Stimulated activated CD4-positive, alpha-beta T cell treated with anti-CD3 and anti-CD28 coated beads, Interleukin-15, amount 100 ng/mL, for 24 hours (primary cell): ENCODE measurements around the gene ELMO3.

Experiments used
- DNase-seq: peaks from one replicate; pipeline ENCODE4 v3.0.0-alpha.2; 2020

The ELMO3 gene

DNA sequence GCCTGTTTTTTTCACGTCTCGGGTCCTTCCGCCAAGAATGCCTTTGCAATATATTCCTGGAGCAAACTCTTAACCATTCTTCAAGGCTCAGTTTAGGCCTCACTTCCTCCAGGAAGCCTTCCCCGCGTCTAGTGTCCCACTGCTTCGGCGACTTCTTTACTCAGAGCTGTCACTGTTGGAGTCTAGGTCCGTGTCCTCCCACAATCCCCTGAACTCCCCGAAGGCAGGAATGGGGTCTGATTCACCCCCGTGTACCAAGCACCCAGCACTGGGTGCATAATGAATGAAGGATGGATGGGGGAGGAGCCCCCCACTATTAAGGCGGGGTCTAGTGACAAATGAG, 15.7 kb upstream of the ELMO3 start:
- DNase-seq = no peak

DNA sequence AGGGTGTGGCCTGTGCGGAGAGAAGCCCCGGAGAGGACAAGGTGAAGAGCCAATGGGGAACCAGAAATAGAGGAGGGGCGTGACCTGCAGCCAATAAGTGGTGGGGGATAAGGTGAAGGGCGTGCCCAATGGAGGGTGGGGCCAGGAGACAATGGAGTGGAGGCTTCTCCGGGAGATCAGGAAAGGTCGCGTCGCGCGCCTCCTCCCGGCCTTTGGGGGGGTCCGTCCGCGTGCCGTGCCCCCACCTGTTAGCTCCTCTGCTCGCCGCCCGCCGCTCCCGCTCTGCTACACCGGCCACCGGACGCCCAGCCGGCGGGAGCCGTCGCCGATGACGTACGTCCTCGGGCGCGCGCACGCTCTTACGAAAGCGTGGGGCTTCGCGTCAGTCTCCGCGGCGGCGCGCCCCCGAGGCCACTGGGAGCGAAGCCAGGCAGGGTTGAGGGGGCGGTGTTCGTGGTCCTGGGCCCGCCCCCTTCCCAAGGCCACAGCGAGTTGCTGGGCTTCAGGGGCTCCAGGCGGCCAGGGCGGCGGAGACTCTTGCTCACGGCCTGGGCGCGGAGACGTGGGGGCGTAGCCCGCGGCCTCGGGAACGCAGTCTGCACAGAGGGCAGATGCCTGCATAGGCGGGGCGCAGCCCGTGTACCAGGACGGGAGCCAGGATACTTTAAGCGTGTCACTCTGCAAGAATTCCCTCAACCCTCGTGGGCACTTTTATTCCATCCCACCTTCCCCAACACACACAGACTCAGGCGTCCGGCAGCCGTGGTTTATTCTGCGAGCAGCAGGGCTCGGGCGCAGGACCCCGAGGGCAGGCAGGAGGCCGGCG, 15.1 kb upstream of the ELMO3 start, which contains the start of gene MATCAP1:
TSS of gene MATCAP1 (minus strand) at position 337 of the 826 bp plus-strand sequence. CDS start 3,353 bp downstream, outside the sequence.
- peak; percentile 97 for DNase-seq

DNA sequence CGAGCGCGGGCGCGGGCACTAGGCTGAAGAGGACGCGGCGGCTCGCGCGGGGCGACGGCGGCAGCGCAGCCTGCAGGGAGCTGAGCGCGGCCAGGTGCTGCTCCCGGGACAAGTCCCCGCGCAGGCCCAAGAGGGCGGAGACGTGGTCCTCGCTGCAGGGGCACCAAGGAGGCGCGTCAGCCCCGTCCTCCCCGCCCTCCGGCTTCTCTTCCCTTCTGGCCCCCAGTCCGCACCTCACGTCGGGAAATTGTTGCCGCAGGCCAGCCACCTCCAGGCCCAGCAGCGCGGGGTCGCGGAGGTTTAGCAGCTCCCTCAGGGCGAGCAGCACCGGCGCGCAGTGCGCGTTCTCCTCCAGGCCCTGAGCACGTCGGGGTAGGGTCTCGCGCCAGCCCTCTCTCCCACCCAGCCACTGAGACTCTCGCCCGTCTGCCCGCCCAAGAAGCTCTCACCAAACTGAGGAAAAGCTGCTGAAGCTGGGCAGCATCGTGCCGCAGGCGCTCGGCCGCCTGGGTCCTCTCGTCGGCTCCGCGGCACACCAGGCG, 14.4 kb upstream of the ELMO3 start:
- DNase-seq = no peak

DNA sequence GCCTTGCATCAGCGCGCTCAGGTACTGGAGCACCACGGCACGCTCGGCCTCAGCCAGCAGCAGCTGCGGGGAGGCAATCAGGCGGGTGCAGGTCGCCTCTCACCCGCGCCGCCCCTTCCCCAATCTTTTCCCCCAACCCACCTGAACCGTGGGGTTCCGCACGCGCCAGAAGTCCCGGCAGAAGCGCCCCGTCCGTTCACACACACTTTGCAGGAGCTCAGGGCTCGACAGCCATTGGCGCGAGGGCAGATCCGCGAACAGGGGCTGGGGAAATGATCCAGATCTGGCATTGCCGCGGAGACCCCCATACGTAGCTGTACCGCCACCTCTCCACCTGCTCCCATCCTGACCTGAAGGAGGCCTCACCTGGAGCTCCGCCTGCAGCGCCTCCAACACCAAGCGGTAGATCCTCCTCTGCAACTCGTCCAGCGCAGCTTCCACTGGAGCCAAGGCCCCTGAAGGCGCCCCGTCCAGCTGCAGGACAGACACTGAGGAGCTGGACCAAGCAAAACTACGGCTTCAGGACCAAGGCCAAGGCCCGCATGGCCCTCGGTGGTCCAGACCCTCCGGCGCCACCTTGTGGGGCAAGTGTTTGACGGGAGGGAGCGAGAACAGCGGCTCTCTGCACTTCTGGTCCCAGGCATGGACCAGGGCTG, 13.8 kb upstream of the ELMO3 start:
- DNase-seq = peak; percentile 92

DNA sequence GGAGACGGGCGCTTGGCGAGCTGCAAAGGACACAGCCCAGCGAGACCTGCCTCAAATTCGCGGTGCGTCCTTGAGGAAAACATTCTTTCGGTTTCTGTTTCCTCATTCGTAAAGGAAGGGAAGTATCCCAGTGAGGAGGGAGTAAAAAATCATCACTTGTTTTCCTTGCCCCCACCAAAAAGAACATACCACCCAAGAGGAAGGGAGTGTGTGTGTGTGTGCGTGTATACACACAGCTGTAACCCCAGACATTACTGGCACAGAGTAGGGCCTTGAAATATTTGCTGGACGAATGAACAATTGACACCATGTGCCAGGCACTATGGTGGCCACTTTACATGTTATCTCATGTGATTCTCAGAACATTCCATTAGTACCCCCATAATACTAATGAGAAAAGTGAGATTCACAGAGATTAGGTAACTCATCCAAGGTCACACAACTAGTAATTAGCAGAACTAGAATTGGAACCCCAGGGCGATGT, 13.2 kb upstream of the ELMO3 start:
- DNase-seq = no peak

DNA sequence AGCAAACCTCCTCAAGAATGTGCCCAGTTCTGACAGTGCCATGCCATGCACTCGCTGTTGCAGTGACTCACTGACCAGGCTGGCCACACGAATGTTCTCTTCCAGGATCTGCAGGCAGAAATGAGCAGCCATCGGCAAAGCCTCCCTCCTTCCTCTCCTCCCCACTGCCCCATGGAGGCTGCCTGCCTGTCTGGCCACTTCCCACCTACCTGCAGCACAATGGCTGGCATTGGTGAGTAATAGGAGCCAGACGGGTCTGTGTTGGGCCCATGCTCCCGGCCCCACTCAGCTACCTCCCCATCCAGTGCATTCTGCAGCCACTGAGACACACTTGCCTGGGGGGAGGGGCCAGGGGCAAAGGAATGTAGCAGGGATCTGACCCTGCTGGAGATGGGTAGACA, 12.4 kb upstream of the ELMO3 start:
- no peak for DNase-seq

DNA sequence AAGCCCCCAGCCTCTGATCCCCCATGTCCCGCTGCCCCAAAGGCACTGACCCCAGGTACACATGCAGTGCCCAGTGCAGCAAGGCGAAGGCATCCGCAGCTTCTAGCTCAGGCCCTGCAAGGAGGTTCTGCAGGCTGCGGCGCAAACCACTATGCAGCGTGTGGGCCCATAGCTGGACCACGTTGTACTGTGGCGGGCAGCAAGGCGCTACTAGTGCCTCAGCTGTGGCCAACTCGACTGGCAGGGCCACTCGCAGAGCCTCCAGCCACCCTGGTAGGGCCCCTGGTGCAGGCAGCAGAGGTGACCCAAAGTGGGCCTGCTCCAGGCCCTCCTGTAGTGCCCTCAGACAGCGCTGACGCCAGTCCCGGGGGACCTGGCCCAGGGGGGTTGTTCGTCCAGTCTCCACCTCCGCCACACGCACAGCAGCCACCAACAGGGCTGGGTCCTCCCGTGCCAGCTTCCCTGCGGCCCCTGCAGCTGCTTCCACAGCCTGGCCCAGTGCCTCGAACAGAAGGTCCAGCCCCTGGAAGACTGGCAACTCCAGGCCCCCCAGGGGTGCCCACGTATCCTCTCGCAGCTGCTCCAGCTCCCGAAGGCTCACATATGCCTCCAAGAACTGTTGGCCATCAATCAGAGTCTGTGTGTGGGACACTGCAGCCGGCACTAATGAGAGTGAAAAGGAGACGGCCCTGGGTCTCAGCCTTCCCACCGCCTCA, 11.6 kb upstream of the ELMO3 start:
- no peak for DNase-seq

DNA sequence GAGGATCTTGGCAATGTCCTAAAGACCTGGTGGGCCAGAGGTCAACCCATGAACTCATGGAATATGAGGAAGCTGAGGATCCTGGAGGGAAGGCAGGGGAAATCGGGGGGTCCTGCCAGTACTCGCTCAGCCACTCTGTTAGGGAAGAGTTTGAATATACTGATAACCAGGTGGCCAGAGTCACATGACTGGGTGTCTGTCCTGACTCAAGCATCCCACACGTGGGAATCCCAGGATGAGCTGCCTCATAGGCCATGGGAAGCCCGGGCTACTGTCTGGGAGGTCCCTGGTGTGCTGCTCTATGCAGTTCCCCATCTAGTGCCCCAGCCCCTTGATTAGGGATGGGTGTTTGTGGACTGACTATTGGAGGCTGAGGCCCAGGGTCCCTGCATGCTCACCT, 10.6 kb upstream of the ELMO3 start:
- no peak for DNase-seq

DNA sequence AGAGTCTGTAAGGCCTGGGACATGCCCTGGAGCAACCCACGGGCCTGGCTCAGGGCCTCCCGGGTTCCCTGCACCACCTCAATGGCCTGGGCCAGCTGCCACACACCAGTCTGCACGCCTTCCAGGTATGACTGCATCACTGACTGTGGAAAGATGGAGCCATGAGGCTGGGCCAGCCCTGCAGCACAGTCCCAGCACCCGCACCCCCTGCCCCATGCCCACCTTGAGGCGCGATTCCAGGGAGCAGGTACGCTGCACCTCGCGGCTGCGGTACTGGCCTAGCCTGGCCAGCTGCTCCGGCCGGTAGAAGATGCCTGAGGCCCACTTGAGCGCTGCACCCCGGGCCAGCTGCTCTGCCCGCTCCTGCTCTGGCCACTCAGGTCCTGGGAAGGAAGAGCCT, 10.1 kb upstream of the ELMO3 start:
- DNase-seq = no peak

DNA sequence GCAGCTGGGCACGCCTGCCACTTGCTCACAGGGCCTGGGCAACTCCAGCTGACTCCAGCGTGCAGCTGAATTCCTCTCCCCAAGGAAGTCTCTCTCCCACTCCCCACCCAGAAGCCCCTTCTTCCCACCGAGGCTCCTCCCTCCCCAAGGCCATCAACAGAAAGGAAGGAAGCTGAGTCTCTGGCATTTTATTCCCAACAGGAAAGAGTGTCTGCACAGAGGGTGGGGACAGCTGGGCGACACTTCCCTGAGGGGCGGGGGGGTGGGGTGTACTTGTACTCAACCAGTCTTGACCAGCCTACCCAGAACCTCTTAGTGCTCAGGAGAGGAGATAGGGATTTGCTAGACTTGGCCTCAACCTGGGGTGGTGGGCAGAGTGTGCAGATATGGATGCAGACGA, 8.9 kb upstream of the ELMO3 start, which contains the start of gene EXOC3L1:
TSS of gene EXOC3L1 (minus strand) at position 96 of the 400 bp plus-strand sequence. CDS start 460 bp downstream, outside the sequence.
- DNase-seq = no peak

DNA sequence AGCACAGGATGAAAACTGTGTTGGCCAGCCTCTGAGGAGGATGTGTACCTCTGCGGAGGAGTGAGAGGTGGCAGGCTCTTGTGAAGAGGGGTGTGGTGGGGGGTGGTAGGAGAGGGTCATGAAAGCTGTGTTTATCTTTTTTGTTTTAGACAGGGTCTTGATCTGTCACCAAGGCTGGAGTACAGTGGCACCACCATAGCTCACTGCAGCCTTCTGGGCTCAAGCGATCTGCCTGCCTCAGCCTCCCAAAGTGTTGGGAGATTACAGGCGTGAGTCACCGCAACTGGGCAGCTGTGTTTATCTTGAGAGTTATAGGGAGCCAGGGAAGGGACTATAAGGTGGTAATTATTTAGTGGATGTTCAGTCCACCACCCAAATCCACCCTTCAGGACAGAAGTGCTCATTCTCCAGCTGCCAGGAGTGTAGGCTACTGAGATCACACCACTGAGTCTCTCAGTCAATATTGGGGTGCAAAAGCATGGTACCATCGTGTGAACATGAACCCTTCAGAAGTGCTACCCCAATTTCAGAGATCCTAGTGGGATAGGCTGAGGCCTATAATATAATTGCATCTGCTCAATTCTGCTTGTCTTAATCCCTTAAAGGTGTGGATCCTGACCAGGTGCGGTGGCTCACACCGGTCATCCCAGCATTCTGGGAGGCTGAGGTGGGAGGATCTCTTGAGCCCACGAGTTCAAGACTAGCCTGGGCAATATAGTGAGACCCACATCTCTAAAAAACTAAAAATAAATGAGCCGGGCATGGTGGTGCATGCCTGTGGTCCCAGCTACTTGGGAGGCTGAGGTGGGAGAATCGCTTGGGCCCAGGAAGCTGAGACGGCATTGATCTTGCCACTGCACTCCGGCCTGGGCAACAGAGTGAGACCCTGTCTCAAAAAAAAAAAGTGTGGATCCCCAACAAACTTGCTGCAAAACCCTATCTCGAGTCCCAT, 8.2 kb upstream of the ELMO3 start:
- DNase-seq = no peak

DNA sequence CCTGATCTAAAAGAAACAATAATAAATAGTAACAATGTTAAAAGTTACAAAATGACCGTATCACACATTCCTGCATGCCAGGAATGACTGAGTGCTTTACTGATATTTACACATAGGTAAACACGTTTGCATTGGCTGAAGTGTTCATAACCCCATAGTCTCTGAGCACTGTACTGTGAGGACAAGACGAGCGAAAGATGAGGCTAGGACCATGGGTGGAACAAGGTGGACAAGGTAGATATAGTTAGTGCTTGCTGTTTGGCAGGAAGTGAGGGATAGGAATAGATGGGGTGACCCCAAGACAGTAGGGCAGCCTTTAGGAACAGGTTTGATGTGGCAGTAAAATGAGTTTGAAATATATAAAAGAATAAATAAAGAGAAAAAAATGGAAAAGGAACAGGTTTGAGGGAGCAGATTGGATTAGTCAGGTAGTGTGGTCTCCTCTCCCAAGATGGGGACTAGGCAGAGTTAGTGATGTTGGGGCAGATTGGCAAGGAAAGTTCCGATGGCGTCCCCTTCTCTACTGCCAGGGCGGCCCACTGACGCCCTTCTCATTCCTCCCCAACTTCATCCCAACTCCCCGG, 7.4 kb upstream of the ELMO3 start:
- DNase-seq = no peak

DNA sequence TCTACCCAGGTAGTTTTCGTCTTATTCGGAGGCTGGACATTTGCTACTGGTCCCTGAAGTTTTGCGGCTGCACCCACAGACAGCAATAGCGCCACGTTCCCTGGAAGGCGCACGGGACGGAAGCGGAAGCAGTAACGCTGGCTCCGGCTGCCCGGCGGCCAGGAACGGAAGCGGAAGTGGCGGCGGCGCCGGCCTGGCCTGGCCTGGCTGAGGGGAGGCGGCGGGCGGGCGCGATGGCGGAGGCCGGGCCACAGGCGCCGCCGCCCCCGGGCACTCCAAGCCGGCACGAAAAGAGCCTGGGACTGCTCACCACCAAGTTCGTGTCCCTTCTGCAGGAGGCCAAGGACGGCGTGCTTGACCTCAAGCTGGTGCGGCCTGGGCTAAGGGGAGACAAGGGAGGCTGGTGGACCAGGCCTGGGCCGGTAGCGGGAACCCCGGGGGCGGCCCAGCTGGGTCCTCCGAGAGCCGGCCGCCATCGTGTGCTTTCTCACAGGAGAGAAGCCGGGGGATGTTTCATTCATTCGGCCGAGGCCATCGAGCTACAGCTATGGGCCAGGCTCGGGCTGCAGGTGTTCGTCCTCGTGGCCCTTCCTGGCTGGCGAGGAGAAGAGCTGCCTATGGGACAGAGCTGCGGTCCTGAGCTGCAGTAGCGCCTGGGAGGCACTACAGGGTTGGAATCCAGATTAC, 6.8 kb upstream of the ELMO3 start, which contains the start of gene E2F4:
TSS of gene E2F4 (plus strand) at position 161 of the 687 bp plus-strand sequence. CDS start at position 234, 73 bp downstream.
- peak; percentile 93 for DNase-seq

DNA sequence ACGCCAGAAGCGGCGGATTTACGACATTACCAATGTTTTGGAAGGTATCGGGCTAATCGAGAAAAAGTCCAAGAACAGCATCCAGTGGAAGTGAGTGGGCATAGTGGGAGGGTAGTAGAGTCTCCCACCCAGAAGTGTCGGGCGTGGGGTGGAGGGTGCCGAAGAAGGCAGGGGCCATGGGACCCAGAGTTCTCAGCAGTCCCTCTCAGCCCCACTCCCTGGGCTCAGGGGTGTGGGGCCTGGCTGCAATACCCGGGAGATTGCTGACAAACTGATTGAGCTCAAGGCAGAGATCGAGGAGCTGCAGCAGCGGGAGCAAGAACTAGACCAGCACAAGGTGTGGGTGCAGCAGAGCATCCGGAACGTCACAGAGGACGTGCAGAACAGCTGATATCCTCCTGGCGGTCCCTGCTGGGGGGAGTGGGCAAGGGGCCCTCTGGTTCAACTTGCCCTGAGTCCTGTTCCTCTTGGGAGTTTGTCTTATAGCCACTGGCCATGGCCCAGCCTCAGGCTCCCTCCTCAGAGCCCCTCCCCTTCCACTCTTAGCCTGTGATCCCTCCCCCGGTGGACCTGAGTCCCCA, 6.1 kb upstream of the ELMO3 start:
- DNase-seq = no peak

DNA sequence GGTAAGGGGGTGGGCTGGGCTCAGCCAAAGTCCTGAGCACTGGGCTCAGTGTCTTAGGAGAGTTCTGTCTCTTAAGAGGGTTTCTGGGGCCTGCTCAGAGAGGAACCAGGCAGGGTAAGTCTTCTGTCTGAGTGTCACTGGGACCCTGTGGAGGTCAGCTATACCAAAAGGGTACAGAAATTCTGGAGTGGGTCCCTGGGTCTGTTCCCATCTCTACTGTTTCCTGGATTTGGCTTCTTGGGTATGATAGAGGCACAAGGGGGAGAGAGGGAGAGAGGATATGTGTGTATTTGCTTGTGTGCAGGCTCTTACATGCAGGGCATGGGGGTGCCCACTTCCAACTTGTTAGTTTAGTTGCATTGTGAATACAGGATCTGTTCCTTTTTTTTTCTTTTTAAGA, 5.4 kb upstream of the ELMO3 start:
- no peak for DNase-seq

DNA sequence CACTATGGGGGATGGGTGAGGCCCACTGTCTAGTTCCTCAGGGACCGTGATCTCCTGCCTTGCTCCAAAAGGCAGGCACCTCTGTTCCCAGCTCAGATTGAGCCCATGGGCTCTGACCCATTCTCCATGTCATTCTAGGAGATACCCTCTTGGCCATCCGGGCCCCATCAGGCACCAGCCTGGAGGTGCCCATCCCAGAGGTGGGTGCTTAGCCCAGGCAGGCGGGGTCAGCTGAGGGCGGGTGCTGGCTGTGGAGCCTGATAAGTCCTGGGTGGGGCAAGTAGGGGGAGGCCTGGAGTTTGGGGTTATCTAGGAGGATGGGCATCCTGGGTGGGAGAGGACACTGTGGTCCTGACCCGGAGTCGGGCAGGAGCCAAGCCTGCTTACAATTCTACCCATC, 4.7 kb upstream of the ELMO3 start:
- DNase-seq = no peak

DNA sequence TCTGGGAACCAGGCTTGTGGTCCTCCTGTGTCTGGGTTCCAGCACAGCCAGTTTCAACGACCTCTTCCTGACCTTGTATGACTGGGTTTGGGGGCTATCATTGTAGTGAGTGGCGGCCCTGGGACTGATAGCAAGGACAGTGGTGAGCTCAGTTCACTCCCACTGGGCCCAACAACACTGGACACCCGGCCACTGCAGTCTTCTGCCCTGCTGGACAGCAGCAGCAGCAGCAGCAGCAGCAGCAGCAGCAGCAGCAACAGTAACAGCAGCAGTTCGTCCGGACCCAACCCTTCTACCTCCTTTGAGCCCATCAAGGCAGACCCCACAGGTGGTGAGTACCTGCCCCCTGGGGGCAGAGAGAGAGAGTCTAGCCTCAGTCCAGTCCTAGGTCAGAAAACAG, 3.3 kb upstream of the ELMO3 start:
- no peak for DNase-seq

DNA sequence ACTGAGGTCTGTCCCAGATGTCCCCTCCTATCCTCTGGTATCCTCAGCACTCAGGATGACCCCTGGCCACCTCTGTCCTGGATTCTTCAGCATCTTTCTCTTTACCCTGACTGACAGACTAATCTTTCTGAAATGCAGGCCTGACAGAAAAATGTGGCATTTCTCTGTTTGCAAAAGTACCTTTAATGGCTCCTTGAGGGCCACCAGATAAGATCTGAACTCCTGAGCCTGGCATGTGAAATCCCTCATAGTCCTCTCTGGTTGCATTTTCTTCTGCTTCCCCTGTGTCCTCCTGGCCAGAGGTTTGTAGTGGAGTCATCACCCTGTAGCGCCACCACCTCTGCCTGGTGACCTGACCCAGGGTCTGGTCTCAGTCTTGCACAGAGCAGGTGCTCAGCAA, 2.0 kb upstream of the ELMO3 start:
- no peak for DNase-seq

DNA sequence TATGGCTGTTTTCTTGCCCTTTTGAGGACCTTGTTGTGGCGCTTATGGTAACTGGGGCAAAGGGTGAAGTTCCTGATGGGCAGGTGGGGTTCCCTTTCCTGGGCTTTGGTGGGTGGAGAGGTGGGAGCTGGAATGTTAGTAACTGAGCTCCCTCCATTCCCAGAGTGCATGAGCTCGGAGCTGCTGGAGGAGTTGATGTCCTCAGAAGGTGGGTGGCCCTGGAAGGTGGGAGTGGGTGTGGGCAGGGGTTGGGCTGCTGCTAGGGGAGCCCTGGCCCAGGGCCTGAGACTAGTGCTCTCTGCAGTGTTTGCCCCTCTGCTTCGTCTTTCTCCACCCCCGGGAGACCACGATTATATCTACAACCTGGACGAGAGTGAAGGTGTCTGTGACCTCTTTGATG, 1.2 kb upstream of the ELMO3 start:
- DNase-seq = no peak

DNA sequence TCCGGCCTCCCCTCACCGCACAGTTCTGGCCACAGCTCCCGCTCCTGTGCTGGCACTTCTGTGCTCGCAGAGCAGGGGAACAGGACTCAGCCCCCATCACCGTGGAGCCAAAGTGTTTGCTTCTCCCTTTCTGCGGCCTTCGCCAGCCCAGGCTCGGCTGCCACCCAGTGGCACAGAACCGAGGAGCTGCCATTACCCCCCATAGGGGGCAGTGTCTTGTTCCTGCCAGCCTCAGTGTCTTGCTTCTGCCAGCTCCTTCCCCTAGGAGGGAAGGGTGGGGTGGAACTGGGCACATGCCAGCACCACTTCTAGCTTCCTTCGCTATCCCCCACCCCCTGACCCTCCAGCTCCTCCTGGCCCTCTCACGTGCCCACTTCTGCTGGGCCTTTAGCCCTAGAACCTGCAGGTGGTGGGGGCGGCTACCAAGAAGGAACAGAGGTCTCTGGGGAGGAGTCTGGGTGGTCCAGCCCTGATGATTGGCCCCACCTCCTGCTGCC, 645 bp upstream of the ELMO3 start:
- DNase-seq = peak; percentile 44
